Gastrocnemius medialis (tissue), 4 donors: ENCODE measurements around the gene HBZ.

Source experiments
- POLR2A ChIP-seq, 2 donors: fragments of 450-650 bp; IDR thresholded peaks; one replicate each; pipeline ENCODE4 v1.6.1; 2017; ENCODE audit warnings: antibody characterized with exemption in 2 of 2, mild to moderate bottlenecking in 2 of 2, moderate library complexity in 2 of 2
- TF ChIP-seq, protein P1 (sequence below), 5 experiments: fragments of 450-650 bp in 3 of 5; fragments of 200-600 bp in 2 of 5; sonication (generic) in 2 of 5; IDR thresholded peaks in 4 of 5; conservative IDR thresholded peaks in 1 of 5; 1 replicate in 4 of 5; 2 replicates in 1 of 5; pipeline ENCODE4 v1.5.1; 2016 to 2019; ENCODE audit warnings: antibody characterized with exemption in 5 of 5, mild to moderate bottlenecking in 3 of 5, moderate library complexity in 3 of 5

DNA sequence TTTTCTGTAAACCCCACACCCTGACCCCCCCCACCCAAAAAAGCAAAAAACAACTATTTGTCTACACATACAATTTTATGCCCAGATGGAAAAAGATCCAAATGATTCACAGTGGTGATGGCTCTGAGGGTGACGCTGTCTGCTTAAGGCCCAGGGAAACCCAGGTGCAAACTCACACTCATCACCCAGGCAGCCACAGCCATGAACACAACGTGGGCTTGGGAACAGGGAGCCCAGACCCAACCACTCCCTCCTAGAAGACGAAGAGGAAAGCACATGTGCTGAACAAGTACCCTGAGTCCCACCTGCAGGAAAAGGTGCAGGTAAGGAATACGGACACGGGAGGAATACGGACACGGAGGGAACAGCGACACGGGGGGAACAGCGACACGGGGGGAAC, 33.2 kb downstream of the HBZ start:
- TF ChIP-seq, protein P1, sequence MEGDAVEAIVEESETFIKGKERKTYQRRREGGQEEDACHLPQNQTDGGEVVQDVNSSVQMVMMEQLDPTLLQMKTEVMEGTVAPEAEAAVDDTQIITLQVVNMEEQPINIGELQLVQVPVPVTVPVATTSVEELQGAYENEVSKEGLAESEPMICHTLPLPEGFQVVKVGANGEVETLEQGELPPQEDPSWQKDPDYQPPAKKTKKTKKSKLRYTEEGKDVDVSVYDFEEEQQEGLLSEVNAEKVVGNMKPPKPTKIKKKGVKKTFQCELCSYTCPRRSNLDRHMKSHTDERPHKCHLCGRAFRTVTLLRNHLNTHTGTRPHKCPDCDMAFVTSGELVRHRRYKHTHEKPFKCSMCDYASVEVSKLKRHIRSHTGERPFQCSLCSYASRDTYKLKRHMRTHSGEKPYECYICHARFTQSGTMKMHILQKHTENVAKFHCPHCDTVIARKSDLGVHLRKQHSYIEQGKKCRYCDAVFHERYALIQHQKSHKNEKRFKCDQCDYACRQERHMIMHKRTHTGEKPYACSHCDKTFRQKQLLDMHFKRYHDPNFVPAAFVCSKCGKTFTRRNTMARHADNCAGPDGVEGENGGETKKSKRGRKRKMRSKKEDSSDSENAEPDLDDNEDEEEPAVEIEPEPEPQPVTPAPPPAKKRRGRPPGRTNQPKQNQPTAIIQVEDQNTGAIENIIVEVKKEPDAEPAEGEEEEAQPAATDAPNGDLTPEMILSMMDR (IDR thresholded peaks at IDR 0.05 in 4 of 5, conservative IDR thresholded peaks at IDR 0.05 in 1 of 5), result no peak
- no peak for TF ChIP-seq POLR2A (IDR thresholded peaks at IDR 0.05)
